HL-60/S4 (cell line): Measurements from ENCODE around the gene HOXC6.
"Not testable (repeated sequence)": the region's sequence is repeated elsewhere in the genome, so short reads cannot be mapped to it uniquely, and the experiment has no call there.

Source experiments
- in situ Hi-C: fragments of 300-500 bp; cut with MboI; formaldehyde crosslinking; loops from 2 replicates; pipeline ENCODE4 v1.14.3; 2022; ENCODE audit warnings: low sequenced_read_pairs

HOXC6 gene

DNA sequence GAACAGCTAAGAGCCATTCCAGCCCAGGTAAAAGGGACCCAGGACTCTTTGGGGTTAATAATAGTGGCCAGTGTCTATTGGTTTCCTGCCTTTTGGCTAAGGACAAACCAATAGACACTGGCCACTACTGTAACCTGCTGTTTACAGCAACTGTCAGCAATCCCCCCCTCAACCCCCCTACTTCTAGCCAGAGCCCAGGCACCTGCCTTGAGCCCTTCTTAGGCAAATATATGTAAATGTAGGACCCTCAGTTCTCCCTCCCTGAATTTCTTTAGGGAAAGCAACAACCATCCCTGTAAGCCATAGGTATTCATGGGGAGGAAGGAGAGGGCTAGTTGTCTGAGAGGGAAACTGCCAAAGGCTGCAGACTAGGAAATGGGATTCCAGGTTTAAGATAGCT is 47.7 kb downstream of the HOXC6 start:
- in situ Hi-C loops, result no loop called here

DNA sequence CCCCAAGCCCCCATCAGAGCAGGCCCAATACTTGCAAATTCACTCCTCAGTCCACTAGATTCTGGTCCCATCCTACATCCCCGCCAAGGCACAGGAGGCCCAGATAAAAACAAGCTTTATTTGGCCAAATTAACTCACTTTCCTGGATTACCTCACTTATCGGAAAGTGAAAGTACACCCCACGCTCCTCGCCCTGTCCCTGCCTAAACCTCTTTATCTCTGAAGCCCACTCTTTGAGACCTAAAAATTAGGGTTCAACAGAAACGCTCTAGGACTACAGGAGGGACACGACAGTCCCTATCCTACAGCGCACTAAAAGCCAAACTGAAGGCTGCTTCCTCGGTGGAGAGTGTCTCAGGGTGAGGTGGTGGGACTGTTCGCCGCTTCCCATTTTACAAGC is 49.6 kb downstream of the HOXC6 start:
- in situ Hi-C loops, result not testable (repeated sequence)

DNA sequence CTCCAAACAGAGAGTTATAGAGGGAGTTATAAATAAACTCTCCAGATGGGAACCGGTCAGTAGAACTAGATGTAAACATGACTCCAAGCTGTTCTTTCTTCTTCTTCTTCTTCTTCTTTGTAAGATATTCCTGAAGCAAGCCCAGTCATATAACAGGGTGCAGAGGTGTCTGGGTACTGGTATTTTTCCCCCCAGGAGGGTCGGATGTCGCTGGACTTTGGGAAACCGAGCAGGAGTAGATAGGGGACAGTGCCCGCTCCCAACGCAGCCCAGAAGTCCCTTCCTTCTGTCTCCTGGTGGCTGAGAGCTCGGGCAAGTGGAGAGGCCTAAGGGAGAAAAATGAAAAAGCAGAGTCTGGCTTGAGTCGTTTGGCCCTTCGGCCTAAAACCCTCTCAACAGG is 50.9 kb downstream of the HOXC6 start:
- in situ Hi-C loops, result not testable (repeated sequence)
